Right kidney (tissue), 1 donor: ENCODE results near the gene KIF26B.
A peak's percentile ranks its signal among the peaks of the same experiment; 100 is the strongest.

Experiments
- DNase-seq: peaks from one replicate; pipeline ENCODE4 v3.0.0-alpha.2; 2016

KIF26B gene

GRCh38 chr1:245172026-245172425, 17.2 kb downstream of the KIF26B start:
- no peak for DNase-seq

DNA sequence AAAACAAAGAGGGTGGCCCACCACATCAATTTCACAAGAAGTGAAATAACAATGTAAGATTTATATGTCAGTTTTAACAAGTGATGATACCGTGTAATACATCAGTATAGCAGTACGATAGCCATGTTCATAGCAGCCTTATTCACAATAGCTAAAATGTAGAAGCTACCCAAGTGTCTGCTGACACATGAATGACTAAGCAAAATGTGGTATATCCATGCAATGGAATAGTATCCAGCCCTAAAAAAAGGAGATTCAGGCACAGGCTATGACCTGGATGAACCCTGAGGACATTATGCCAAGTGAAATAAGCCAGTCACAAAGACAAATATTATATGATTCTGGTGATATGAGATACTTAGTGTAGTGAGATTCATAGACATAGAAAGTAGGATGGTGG, 18.0 kb downstream of the KIF26B start:
- DNase-seq: no peak

GRCh38 chr1:245173446-245174211, 18.8 kb downstream of the KIF26B start:
- no peak for DNase-seq

GRCh38 chr1:245177071-245177900, 22.5 kb downstream of the KIF26B start:
- no peak for DNase-seq

DNA sequence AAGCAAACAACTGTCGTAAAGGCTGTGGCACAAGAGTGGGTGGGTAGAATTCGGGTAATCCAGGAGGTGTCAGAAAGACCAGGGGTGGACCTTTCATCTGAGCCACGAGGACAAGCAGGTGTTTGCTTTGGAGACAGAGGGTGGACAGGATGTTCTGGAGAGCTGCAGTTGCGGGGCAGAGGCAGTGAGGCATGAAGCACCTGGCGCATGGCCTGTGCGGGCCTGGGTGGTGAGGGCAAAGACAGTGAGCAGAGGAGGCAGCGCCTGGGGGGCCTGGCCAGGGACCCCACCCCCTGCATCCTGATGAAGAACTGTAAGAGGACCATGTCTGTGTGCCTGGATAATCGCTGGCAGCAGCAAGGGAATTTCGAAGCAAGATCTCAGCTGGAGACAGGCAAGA, 24.9 kb downstream of the KIF26B start:
- peak; percentile 31 for DNase-seq

DNA sequence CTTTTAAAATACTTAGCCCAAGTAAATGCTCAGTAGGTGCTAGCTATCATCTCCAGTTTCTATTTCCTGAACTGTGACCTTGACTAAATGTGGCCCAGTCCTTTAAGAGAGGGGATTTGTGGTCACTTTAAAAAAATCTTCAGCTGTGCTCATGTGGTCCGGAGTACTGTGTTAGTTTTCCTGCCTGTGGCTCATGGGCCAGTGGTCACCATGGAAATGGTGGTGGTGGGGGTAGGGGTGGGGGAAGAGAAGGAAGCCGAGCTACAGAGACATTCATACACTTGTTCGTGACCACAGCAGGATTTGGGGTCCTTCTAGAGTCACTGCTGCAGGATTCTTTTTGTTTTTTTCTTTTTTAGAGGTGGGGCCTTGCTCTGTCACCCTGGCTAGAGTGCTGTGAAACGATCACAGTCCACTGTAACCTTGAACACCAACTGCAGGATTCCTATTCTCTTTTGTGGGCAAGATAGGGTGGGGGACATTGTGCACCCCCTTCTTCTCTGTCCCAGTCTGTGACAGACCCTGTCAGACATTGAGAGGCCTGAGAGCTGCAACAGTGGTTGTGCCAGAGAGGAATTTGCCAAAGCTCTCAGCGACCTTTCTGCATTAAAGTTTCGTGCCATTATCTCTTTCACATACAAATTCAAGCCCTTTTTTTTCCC, 25.8 kb downstream of the KIF26B start:
- DNase-seq: no peak

GRCh38 chr1:245181158-245181517, 26.4 kb downstream of the KIF26B start:
- DNase-seq: no peak

GRCh38 chr1:245182028-245182427, 27.2 kb downstream of the KIF26B start:
- DNase-seq: no peak

DNA sequence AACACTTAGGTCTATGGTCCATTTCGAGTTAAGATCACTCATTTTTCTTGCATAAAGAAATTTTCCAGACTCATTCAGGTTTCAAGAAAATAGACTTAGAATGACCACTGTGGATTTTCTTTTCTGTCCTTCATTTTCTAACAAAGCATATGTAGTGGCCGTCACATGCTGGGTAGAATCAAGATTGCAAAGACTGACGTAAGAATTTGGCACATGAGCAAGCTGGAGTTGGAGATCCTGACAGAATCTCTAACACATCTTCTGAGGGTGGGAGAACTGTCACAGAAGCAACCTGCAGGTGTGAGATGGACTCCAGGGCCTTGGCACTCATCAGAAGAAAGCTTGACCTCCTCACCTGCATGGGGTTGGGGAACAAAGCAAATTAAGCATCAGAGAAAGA, 28.6 kb downstream of the KIF26B start:
- no peak for DNase-seq

DNA sequence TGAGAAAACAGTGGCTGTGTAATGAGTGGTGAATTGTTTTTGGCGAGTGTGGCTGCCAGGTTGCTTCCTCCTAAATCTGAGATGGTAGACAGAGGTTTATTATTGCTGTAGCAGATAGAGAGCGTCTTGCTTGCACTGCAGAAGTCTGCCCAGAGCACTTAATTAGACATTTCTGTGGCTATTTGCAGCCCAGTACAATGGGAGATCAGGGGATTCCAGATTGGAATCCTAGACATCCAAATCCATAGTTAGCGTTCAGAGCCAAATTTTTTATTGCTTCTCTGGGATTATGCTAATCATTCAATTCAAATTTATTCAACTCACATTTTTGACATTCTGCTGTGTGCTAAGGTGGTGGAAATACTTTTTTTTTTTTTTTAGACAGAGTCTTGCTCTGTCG, 30.0 kb downstream of the KIF26B start:
- no peak for DNase-seq

- no peak for DNase-seq
These were observed 33.6 kb downstream of the KIF26B start for GRCh38 chr1:245188403-245188802.

DNA sequence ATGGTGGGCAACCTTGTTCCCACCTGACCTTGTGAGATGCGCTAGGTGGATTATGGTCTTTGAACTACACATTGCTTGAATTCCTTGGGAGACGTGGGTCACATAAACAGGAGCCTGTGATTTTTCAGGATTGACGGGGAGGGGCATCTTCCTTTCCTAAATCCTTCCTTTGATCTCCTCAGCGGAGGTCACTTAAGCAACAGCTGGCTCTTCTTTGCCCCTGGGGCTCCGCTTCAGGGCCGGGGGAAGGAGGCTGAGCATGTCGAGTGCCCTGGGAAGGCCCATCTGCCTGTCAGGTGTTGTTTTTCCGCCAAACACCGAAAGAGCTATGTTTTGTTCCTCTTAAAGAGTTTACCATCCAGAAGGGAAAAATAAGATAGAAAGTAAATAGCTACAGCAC, 40.6 kb downstream of the KIF26B start:
- DNase-seq: no peak

DNA sequence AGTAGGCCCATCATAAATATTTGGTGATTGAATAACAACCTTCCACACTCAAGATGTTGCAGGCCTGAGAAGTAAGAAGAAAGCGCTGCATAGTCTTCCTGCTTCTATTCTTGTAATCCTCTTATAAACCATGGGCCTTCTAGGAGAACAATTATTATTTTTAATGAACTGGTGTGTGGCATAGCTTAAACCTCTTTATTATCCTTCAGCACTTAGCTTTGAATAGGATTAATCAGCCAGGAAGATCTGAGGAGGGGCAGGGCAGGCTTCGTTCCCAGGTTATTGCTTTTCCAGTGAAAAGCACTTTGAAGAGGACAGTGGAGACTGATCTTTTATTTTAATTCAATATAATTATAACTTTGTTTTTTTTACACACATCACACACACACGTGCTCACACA, 42.3 kb downstream of the KIF26B start:
- DNase-seq: no peak

- DNase-seq: no peak
These were observed 43.2 kb downstream of the KIF26B start for GRCh38 chr1:245197911-245198379.

- DNase-seq: no peak
These were observed 44.1 kb downstream of the KIF26B start for GRCh38 chr1:245198748-245199516.

GRCh38 chr1:245200146-245200545, 45.4 kb downstream of the KIF26B start:
- DNase-seq: no peak

- no peak for DNase-seq
These were observed 46.4 kb downstream of the KIF26B start for GRCh38 chr1:245201201-245201600.

- DNase-seq: no peak
These were observed 47.0 kb downstream of the KIF26B start for GRCh38 chr1:245201827-245202226.

DNA sequence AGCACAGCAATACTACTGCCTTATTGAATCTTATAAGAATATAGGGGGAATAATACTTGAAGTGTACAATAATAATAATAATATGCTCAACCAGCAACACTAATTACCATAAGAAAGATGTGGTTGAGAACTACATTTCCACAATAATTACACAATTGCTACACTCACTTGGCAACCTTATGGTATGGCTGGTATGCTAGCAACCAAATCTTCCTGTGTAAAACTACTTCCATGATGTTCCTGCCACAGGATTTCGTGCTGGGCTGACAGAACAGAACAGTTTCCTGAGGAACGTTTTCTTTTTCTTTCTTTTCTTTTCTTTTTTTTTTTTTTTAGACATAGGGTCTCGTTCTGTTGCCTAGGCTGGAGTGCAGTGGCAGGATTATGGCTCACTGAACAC, 50.6 kb downstream of the KIF26B start:
- no peak for DNase-seq

DNA sequence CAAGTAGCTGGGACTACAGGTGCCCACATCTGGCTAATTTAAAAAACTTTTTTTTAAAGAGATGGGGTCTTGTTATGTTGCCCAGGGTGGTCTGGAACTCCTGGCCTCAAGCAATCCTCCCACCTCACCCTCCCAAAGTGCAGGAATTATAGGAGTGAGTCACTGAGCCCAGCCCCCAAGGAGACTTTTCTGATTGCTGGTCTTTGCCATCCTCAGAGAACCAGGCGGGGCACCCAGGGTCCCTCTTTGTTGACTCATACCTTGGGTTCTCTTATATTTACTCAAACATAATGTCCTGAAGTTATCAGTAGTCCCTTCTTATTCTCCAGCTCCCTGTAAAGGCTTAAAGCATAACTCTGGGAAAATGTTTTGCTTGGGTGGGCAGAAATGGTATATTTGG, 51.1 kb downstream of the KIF26B start:
- DNase-seq: no peak

DNA sequence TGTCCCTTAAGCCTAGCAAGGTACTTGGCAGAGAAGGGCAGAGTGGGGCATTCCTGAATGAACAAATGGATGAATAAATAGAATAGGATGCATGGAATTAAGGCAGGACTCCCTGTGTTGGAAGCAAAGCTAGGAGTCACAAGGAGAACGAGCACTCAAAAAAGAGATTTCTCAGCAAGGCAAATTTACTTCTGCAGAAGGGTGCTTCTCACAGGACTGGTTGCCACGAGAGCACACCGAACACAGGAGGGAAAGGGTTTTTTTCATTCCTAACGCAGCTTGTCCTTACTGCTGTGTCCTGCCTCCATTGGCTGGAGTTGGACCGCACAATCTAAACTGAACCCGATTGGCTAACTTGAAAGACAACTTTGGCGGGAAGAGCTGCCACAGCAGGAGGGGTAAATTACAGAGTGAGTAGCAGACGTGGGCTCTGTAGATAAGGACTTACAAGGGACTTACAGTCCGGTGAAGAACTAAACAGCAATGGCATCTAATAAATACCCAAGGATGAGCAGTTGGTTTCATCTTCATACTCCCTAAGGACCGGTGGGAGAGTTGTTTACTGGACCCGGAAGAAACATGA, 52.4 kb downstream of the KIF26B start:
- DNase-seq: no peak

- no peak for DNase-seq
These were observed 53.0 kb downstream of the KIF26B start for GRCh38 chr1:245207801-245208200.
